Measurements from ENCODE around the gene DCTN4. TPM values are rescaled to one million over a fixed set of nuclear protein-coding genes. Genes with fewer than 3 reads are reported as not detected.

Gene DCTN4
- total and polyA plus RNA-seq, 9 of the 15 experiments (the other 6 are each of a cell fraction or from before 2014, with no cell fraction given) = 20.4 to 64.9 (median 49.9) TPM

DNA sequence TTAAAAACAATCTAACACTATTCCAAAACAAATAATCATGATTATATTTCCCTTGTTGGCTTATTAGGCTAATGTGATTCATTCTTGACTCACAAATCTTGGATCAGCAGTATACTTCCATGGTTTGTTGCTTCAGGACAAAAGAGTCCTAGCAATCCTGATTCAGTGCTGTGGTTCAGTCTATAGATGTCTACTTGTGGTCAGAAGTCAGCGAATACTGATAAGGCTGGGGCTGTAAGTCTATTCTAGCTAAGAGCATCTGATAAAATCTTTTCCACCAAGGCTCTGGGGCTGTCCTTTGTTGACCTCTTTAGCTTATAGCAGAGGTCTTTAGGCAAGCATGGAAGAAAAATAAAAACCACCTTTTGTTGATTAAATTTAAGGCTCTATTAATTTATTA is 15.3 kb upstream of the DCTN4 start (continued):
- TF ChIP-seq, protein P1, sequence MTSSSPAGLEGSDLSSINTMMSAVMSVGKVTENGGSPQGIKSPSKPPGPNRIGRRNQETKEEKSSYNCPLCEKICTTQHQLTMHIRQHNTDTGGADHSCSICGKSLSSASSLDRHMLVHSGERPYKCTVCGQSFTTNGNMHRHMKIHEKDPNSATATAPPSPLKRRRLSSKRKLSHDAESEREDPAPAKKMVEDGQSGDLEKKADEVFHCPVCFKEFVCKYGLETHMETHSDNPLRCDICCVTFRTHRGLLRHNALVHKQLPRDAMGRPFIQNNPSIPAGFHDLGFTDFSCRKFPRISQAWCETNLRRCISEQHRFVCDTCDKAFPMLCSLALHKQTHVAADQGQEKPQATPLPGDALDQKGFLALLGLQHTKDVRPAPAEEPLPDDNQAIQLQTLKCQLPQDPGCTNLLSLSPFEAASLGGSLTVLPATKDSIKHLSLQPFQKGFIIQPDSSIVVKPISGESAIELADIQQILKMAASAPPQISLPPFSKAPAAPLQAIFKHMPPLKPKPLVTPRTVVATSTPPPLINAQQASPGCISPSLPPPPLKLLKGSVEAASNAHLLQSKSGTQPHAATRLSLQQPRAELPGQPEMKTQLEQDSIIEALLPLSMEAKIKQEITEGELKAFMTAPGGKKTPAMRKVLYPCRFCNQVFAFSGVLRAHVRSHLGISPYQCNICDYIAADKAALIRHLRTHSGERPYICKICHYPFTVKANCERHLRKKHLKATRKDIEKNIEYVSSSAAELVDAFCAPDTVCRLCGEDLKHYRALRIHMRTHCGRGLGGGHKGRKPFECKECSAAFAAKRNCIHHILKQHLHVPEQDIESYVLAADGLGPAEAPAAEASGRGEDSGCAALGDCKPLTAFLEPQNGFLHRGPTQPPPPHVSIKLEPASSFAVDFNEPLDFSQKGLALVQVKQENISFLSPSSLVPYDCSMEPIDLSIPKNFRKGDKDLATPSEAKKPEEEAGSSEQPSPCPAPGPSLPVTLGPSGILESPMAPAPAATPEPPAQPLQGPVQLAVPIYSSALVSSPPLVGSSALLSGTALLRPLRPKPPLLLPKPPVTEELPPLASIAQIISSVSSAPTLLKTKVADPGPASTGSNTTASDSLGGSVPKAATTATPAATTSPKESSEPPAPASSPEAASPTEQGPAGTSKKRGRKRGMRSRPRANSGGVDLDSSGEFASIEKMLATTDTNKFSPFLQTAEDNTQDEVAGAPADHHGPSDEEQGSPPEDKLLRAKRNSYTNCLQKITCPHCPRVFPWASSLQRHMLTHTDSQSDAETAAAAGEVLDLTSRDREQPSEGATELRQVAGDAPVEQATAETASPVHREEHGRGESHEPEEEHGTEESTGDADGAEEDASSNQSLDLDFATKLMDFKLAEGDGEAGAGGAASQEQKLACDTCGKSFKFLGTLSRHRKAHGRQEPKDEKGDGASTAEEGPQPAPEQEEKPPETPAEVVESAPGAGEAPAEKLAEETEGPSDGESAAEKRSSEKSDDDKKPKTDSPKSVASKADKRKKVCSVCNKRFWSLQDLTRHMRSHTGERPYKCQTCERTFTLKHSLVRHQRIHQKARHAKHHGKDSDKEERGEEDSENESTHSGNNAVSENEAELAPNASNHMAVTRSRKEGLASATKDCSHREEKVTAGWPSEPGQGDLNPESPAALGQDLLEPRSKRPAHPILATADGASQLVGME (CRISPR knock-in tag; IDR thresholded peaks at IDR 0.05) = 0 out of 2 replicates have a peak, but pooled peaks have one; percentile 23
- TF ChIP-seq, protein P2, sequence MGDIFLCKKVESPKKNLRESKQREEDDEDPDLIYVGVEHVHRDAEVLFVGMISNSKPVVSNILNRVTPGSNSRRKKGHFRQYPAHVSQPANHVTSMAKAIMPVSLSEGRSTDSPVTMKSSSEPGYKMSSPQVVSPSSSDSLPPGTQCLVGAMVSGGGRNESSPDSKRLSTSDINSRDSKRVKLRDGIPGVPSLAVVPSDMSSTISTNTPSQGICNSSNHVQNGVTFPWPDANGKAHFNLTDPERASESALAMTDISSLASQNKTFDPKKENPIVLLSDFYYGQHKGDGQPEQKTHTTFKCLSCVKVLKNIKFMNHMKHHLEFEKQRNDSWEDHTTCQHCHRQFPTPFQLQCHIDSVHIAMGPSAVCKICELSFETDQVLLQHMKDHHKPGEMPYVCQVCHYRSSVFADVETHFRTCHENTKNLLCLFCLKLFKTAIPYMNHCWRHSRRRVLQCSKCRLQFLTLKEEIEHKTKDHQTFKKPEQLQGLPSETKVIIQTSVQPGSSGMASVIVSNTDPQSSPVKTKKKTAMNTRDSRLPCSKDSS (IDR thresholded peaks at IDR 0.05; ENCODE audit: low read depth, partially characterized antibody) = no peak
- TF ChIP-seq SMAD3 (CRISPR knock-in tag; conservative IDR thresholded peaks at IDR 0.05) (peak; percentile 79; the same call in 1 of the 2 replicates), ATF7 (IDR thresholded peaks at IDR 0.05) (peak; percentile 67), ILK (tag; IDR thresholded peaks at IDR 0.05; ENCODE audit: borderline replicate concordance, low read depth) (no peak), WHSC1 (IDR thresholded peaks at IDR 0.05; ENCODE audit: low read length) (no peak), HDAC6 (IDR thresholded peaks at IDR 0.05; ENCODE audit: low read depth, low read length) (no peak), MTA3 (IDR thresholded peaks at IDR 0.05; ENCODE audit: borderline replicate concordance) (peak; percentile 82), STAT5B (CRISPR knock-in tag; IDR thresholded peaks at IDR 0.05) (no peak)
- TF ChIP-seq, protein P3, sequence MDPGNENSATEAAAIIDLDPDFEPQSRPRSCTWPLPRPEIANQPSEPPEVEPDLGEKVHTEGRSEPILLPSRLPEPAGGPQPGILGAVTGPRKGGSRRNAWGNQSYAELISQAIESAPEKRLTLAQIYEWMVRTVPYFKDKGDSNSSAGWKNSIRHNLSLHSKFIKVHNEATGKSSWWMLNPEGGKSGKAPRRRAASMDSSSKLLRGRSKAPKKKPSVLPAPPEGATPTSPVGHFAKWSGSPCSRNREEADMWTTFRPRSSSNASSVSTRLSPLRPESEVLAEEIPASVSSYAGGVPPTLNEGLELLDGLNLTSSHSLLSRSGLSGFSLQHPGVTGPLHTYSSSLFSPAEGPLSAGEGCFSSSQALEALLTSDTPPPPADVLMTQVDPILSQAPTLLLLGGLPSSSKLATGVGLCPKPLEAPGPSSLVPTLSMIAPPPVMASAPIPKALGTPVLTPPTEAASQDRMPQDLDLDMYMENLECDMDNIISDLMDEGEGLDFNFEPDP (CRISPR knock-in tag; IDR thresholded peaks at IDR 0.05) = no peak
- TF ChIP-seq, protein P4, sequence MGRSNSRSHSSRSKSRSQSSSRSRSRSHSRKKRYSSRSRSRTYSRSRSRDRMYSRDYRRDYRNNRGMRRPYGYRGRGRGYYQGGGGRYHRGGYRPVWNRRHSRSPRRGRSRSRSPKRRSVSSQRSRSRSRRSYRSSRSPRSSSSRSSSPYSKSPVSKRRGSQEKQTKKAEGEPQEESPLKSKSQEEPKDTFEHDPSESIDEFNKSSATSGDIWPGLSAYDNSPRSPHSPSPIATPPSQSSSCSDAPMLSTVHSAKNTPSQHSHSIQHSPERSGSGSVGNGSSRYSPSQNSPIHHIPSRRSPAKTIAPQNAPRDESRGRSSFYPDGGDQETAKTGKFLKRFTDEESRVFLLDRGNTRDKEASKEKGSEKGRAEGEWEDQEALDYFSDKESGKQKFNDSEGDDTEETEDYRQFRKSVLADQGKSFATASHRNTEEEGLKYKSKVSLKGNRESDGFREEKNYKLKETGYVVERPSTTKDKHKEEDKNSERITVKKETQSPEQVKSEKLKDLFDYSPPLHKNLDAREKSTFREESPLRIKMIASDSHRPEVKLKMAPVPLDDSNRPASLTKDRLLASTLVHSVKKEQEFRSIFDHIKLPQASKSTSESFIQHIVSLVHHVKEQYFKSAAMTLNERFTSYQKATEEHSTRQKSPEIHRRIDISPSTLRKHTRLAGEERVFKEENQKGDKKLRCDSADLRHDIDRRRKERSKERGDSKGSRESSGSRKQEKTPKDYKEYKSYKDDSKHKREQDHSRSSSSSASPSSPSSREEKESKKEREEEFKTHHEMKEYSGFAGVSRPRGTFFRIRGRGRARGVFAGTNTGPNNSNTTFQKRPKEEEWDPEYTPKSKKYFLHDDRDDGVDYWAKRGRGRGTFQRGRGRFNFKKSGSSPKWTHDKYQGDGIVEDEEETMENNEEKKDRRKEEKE (IDR thresholded peaks at IDR 0.05; ENCODE audit: borderline replicate concordance in 1 of 2, control insufficient read depth in 1 of 2, low read depth in 2 of 2, low read length in 1 of 2) = no peak
- TF ChIP-seq, protein P5, sequence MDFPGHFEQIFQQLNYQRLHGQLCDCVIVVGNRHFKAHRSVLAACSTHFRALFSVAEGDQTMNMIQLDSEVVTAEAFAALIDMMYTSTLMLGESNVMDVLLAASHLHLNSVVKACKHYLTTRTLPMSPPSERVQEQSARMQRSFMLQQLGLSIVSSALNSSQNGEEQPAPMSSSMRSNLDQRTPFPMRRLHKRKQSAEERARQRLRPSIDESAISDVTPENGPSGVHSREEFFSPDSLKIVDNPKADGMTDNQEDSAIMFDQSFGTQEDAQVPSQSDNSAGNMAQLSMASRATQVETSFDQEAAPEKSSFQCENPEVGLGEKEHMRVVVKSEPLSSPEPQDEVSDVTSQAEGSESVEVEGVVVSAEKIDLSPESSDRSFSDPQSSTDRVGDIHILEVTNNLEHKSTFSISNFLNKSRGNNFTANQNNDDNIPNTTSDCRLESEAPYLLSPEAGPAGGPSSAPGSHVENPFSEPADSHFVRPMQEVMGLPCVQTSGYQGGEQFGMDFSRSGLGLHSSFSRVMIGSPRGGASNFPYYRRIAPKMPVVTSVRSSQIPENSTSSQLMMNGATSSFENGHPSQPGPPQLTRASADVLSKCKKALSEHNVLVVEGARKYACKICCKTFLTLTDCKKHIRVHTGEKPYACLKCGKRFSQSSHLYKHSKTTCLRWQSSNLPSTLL (IDR thresholded peaks at IDR 0.05) = no peak
- TF ChIP-seq, protein P6, sequence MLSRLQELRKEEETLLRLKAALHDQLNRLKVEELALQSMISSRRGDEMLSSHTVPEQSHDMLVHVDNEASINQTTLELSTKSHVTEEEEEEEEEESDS (CRISPR knock-in tag; IDR thresholded peaks at IDR 0.05) = no peak
